HepG2 (cell line): Measurements from ENCODE around the gene BLMH.

Source experiments
- AKNA ChIP-seq: sonication (generic); formaldehyde crosslinking; IDR thresholded peaks from 2 replicates; pipeline ENCODE4 v1.4.0; 2020; ENCODE audit warnings: missing genetic modification reagents, borderline replicate concordance
- GMEB1 ChIP-seq: sonication (generic); formaldehyde crosslinking; IDR thresholded peaks from 2 replicates; pipeline ENCODE4 v1.5.1; 2020; ENCODE audit warnings: missing genetic modification reagents, mild to moderate bottlenecking, borderline replicate concordance
- GRHL1 ChIP-seq: sonication (generic); formaldehyde crosslinking; conservative IDR thresholded peaks from 2 replicates; pipeline ENCODE4 v1.8.0; 2022; ENCODE audit warnings: missing genetic modification reagents
- JUND ChIP-seq: sonication (generic); formaldehyde crosslinking; IDR thresholded peaks from 2 replicates; pipeline ENCODE4 v1.8.0; 2022; ENCODE audit warnings: mild to moderate bottlenecking, missing genetic modification reagents
- POLR2AphosphoS5 ChIP-seq: IDR thresholded peaks from 2 replicates; pipeline ENCODE4 v1.6.1; 2012; ENCODE audit warnings: low read depth, low read length
- RBFOX2 ChIP-seq: fragments of 200-400 bp; formaldehyde crosslinking; IDR thresholded peaks from 2 replicates; pipeline ENCODE4 v1.6.1; 2017; ENCODE audit warnings: low read depth, mild to moderate bottlenecking, low read length
- ZNF232 ChIP-seq: sonication (generic); formaldehyde crosslinking; IDR thresholded peaks from 2 replicates; pipeline ENCODE4 v1.4.0; 2020; ENCODE audit warnings: missing genetic modification reagents, borderline replicate concordance
- ZNF672 ChIP-seq: sonication (generic); formaldehyde crosslinking; IDR thresholded peaks from 2 replicates; pipeline ENCODE4 v1.8.1; 2022; ENCODE audit warnings: missing genetic modification reagents
- ZNF749 ChIP-seq: sonication (generic); formaldehyde crosslinking; IDR thresholded peaks from 2 replicates; pipeline ENCODE4 v1.8.0; 2022; ENCODE audit warnings: mild to moderate bottlenecking, missing genetic modification reagents, moderate library complexity, borderline replicate concordance

- TF ChIP-seq ZNF749 (CRISPR knock-in tag) = no peak
- no peak for TF ChIP-seq GRHL1 (CRISPR knock-in tag)
- TF ChIP-seq ZNF672 (CRISPR knock-in tag) = no peak
- no peak for TF ChIP-seq JUND (CRISPR knock-in tag)
- no peak for TF ChIP-seq AKNA (CRISPR knock-in tag)
- TF ChIP-seq ZNF232 (CRISPR knock-in tag) = no peak
- TF ChIP-seq RBFOX2 = no peak
- TF ChIP-seq GMEB1 = no peak
- no peak for TF ChIP-seq POLR2AphosphoS5
Measured at GRCh38 chr17:30230596-30231125, 61.1 kb downstream of the BLMH start.
